DMS 273 treated with DMSO at 0.1 percent for 48 hours (cell line): Measurements from ENCODE around the gene TAF5L.
A peak's percentile ranks its signal among the peaks of the same experiment; 100 is the strongest.

ENCODE experiments used
- DNase-seq: peaks from one replicate; lab custom pipeline; 2025; lab: John Stamatoyannopoulos, UW

Gene TAF5L

GRCh38 chr1:229625915-229626831 lies at the start of gene TAF5L, which contains the start of gene URB2:
Gene TAF5L, minus strand, starts transcription at chr1:229626122. Its CDS starts 11,640 bp downstream, at chr1:229614482.
Gene URB2, plus strand, starts transcription at chr1:229626247. Its CDS starts 1,387 bp downstream, at chr1:229627634.
- peak; percentile 68 for DNase-seq

GRCh38 chr1:229675396-229675795 lies 49.5 kb upstream of the TAF5L start:
- DNase-seq: no peak

DNA sequence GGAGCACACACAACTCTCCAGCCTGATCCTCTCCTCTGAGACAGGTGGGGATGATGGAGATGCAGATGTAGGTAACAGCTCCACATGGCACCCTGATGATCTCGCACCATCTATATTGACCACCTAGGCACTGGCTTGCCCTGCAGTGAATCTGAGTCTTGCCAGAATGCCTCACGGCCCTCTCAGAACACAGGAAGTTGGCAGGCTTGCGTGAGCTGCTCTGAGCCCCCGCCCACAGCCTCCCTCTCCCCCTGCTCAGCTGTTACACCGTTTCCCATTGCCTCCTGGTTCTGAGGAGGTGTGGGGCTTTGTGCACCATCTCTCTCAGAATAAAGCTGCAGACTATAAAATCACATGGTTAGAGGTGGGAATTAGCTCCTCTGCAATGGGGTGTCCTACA lies 48.1 kb upstream of the TAF5L start:
- DNase-seq: no peak

- no peak for DNase-seq
Measured at GRCh38 chr1:229672246-229672645, 46.3 kb upstream of the TAF5L start.

- DNase-seq: no peak
Measured at GRCh38 chr1:229671310-229671709, 45.4 kb upstream of the TAF5L start.

- no peak for DNase-seq
Measured at GRCh38 chr1:229669333-229669732, 43.4 kb upstream of the TAF5L start.

- DNase-seq: no peak
Measured at GRCh38 chr1:229666585-229666984, 40.7 kb upstream of the TAF5L start.

DNA sequence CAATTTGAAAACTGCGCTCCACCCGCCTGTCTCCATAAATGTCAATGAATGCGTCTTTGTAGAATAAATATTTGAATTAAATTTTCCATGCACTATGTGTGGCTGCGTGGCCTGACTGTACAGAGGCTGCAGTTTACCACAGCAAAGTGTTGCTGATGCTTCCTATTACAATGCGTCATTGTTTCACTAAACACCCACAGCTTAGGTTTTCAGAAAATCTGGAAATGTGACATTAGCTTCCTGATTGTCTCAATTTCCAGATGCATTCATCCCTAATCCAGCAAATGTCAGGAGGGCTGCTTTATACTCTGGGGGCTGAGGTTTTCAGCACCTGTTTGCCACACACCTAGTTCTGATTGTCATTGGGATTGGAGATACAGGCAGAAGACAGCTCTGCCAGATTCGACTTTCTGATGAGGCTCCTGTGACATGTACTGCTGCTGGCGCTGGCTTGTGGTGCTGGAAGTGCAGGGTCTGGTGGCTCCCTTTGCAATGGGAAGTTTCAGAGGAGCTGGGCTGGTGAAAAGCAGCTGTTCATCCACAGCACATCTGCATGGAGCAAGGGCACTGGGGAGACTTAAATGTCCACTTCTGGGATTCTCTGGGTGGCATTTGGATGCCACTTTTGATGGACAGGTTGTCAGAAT lies 40.1 kb upstream of the TAF5L start:
- DNase-seq: no peak

DNA sequence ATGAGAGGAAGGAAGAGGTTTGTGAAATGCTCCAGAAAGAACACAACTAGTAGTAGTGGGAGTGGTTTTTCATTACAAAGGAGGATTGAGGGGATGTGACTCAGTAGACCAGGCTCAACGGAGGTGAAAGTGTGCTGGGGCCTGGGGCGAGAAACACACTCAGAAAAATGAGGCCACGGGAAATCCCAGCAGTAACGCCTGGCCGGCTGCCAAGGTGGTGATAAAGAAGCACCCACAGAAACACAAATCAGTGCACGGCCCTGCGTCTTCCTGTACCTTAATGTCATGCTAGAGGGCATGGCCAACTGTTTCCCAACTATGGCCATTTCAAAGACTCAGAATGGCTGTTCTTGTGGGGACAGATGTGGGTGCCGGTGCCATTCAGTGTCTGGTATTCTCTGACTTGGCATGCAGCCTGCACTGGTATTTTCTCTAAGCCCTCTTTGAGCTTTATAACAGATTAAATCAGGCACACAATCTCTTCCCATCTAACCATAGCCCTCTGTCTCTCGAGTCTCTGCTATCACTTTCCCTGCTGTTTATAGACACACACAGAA lies 38.3 kb upstream of the TAF5L start:
- no peak for DNase-seq

- DNase-seq: no peak
Measured at GRCh38 chr1:229661897-229662296, 36.0 kb upstream of the TAF5L start.

- DNase-seq: no peak
Measured at GRCh38 chr1:229661022-229661877, 35.3 kb upstream of the TAF5L start.

DNA sequence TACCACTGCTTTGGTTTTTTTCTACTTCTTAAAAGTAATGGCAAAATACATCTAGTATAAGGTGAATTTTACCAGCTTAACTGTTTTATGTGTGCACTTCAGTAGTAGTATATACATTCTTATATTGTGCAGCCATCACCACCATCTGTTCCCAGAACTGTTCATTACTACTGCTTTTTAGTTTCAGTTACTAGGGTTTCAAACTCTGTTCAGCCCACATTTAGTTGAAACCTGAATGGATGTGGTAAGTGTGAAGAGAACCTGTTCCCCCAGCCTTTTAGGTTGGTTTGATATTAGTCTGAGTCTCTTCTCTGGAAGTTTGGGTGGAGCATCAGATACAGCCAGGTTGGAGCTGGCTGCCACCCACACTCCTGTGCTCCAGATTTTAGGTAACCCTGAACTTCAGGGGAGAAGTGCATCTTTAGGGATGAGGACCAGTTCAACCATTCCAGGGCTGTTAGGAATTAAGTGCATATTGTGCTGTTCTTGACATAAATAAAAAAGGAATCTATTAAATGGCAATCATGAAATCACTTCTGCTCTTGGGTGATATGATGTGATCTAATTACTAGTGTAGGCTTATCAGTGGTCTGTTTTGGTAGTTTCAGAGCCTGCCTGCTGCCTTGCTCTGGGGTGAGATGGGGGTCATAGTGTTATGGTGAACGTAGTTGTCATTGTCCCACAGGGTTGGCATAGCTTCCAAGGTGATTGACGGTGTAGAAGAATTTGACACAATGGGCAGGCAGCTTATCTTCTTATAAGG lies 32.3 kb upstream of the TAF5L start:
- no peak for DNase-seq

DNA sequence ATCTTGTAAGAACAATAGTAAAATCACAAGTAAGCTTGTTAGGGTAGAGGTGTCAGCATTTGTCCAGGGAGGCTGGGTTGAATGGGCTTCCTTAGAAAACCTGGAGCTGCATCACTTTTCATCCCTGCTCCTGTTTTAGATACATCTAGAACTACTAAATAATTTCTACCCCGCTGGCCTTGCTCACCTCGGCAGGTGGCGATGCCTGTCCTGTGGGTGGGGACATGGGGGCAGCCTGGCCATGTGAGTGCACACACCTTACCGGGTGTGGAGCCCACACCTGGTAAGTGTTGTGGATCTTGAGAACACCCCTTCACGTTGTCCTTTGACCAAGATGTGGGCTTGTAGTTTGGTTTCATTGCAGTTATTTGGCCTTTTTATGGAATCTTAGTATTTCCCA lies 29.9 kb upstream of the TAF5L start:
- no peak for DNase-seq

- DNase-seq: no peak
Measured at GRCh38 chr1:229653420-229653819, 27.5 kb upstream of the TAF5L start.

GRCh38 chr1:229651546-229651945 lies 25.6 kb upstream of the TAF5L start:
- DNase-seq: no peak

DNA sequence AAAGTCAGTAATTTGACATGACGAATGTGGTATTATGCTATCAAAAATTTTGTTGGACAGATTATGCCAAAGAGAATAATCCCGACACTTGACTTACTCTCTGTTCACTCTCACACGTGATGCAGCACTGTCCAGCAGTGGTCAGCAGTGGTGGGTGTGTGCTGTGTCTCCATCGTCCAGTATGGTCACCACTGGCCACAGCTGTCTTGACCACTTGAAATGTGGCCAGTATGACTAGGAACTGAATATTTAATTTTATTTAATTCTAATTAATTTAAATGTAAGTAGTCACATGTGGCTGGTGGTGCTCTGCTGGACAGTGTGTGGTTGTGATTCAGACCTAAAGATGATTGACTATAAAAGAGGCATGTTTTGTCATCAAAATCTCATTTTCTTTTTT lies 24.1 kb upstream of the TAF5L start:
- no peak for DNase-seq

DNA sequence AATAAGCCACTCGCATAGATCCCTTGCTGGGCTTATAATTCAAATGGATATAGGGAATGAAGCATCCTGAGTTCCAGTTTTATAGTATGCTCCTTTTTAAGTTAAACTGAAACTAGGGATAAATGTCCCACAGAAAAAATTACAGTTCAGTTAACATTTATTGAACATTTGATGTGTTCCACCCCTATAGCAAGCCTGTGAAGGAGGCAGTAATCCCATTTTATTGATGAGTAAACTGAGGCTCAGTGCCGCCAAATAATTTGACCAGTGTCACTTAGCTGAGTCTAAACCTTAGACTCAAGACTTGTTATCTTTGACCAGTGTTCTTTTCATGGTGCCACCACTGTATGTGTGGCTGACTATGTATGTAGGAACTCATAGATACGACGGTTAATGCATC lies 22.5 kb upstream of the TAF5L start:
- DNase-seq: no peak

- no peak for DNase-seq
Measured at GRCh38 chr1:229645324-229645993, 19.5 kb upstream of the TAF5L start.

DNA sequence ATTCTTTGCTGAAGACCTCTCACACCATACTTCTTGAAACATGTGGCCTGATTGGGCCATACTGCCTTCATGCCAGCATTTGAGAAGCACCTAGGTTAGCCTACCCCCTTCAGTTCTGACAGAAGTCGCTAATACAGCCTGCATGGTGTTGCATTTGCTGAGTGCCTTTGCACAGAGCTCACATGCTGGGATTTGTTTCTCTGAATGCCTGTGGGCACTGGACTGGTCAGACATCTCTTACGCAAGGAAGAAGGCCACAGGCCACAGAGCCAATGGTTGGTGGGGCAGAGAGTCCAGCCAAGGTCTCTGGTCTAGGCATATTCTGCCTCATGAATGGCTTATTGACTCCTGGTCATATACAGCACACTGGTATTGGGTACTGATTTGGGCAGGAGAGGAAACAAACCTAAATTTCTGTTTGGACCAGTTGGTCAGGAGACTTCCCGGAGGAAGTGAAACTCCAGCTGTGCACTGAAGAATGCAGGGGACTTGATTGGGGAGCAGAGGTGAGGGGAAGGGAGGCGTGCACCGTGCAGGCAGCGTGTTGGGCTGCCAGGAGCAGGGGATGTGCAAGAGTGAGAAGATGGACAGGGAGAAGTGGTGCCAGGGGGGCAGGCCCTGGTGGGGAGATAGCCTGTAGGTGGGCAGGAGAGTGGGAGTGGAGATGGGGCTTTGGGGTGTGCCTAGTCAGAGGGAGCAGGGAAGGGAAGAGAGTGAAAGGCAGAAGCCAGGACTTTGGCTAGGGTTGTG lies 18.2 kb upstream of the TAF5L start:
- no peak for DNase-seq

- DNase-seq: no peak
Measured at GRCh38 chr1:229642970-229643369, 17.0 kb upstream of the TAF5L start.
